Measurements from ENCODE around the gene TRIM45. TPM values are rescaled to one million over a fixed set of nuclear protein-coding genes. Genes with fewer than 3 reads are reported as not detected.

Gene TRIM45
- total RNA-seq, 1 experiment from 2014 or later = 11.7 TPM

GRCh38 chr1:117164209-117164608 lies 42.7 kb upstream of the TRIM45 start:
- H3K23me2 ChIP-seq (ENCODE audit: insufficient read length, low read depth, low read length, poor library complexity, severe bottlenecking) = no peaks in the 10 kb centered on the region
- no peaks in the 10 kb centered on the region for H3K79me1 ChIP-seq (ENCODE audit: insufficient read depth, low read depth, low read length, poor library complexity, severe bottlenecking)
- H2BK20ac ChIP-seq (ENCODE audit: low read depth, low read length, poor library complexity, severe bottlenecking) = no peak overlapping the region
- WGBS (ENCODE audit: extremely low coverage, insufficient read length, low lambda C conversion rate) = no CpG with 5 or more reads among the region's 4 CpGs
- no peaks in the 10 kb centered on the region for H3K4me1 ChIP-seq (ENCODE audit: insufficient read depth, low read length)
- H3K27me3 ChIP-seq (ENCODE audit: insufficient read depth, low read length) = no peaks in the 10 kb centered on the region
- no peak for TF ChIP-seq CTCF (conservative IDR thresholded peaks at IDR 0.05)
- no peak overlapping the region for H3K4me3 Mint-ChIP-seq
- H2BK5ac ChIP-seq (ENCODE audit: insufficient read length, low read length) = no peak overlapping the region
- no peak overlapping the region for H2AK5ac ChIP-seq (ENCODE audit: insufficient read length, low read length)
- no peak overlapping the region for H3K18ac ChIP-seq (ENCODE audit: insufficient read length, low read depth, low read length)
- H3K56ac ChIP-seq (ENCODE audit: insufficient read length, low read depth, low read length) = no peak overlapping the region
- no peak overlapping the region for H3K14ac ChIP-seq (ENCODE audit: insufficient read depth, low read length)
- no peak overlapping the region for H3K4me2 ChIP-seq (ENCODE audit: insufficient read depth, insufficient read length, low read length)
- no peak overlapping the region for H2BK12ac ChIP-seq (ENCODE audit: insufficient read length, low read depth, low read length)
- no peak overlapping the region for H3K9ac ChIP-seq (ENCODE audit: extremely low read depth, insufficient read length, low read length)
- no peaks in the 10 kb centered on the region for H3K27me3 Mint-ChIP-seq (ENCODE audit: low read depth)
- no peak overlapping the region for H2BK120ac ChIP-seq (ENCODE audit: low read depth, low read length, poor library complexity, severe bottlenecking)
- no peak overlapping the region for H4K91ac ChIP-seq (ENCODE audit: insufficient read length, low read depth, low read length)
- peaks cover 25 to 26% of the 10 kb centered on the region in 2 experiments for H3K4me1 Mint-ChIP-seq
- H3K4ac ChIP-seq (ENCODE audit: low read depth, low read length) = no peak overlapping the region
- H2BK15ac ChIP-seq (ENCODE audit: low read depth, low read length) = no peak overlapping the region
- no peaks in the 10 kb centered on the region for H3K79me2 ChIP-seq (ENCODE audit: insufficient read depth, low read length)
- H4K5ac ChIP-seq (ENCODE audit: insufficient read length, low read depth, low read length) = no peak overlapping the region
- H3K9me3 ChIP-seq (ENCODE audit: control insufficient read depth, low read depth, low read length) = no peaks in the 10 kb centered on the region
- peaks cover 4% of the 10 kb centered on the region in 2 experiments; a peak in 4 of 5 replicates for H3K9me3 Mint-ChIP-seq
- H3K27ac Mint-ChIP-seq = no peak overlapping the region
- DNase-seq = no peak
- H3K23ac ChIP-seq (ENCODE audit: insufficient read length, low read depth, low read length) = no peak overlapping the region
- H4K8ac ChIP-seq (replicated peaks; ENCODE audit: insufficient read length, low read depth, low read length) = no peak overlapping the region
- no peak overlapping the region for H3T11ph ChIP-seq (ENCODE audit: low read length)
- no peaks in the 10 kb centered on the region for H4K20me1 ChIP-seq (ENCODE audit: control insufficient read depth, insufficient read depth, insufficient read length)
- no peak overlapping the region for H3K27ac ChIP-seq (ENCODE audit: insufficient read length, low read depth, low read length)
- H3K36me3 Mint-ChIP-seq (ENCODE audit: insufficient read depth in 1 of 3, low read depth in 3 of 3) = peaks cover 1 to 6% (median 4%) of the 10 kb centered on the region in 3 experiments; a peak in 5 of 7 replicates
- no peak overlapping the region for H2AFZ ChIP-seq (ENCODE audit: low read length)

Data from H9 (cell line).